Panc1 (cell line): ENCODE data around the gene CHST4.

Source experiments
- POLR2AphosphoS5 ChIP-seq: IDR thresholded peaks from 2 replicates; pipeline ENCODE4 v1.6.1; 2012; ENCODE audit warnings: mild to moderate bottlenecking, low read depth, low read length, moderate library complexity
- TF ChIP-seq, protein P1 (sequence below): fragments of 450-650 bp; IDR thresholded peaks from 2 replicates; pipeline ENCODE4 v1.5.1; 2017; ENCODE audit warnings: mild to moderate bottlenecking
- TF ChIP-seq, protein P2 (sequence below), 2 experiments: IDR thresholded peaks; 2 replicates each; pipeline ENCODE4 v1.6.1; 2011 to 2012; ENCODE audit warnings: low read depth in 2 of 2, control low read depth in 1 of 2, low read length in 1 of 2, mild to moderate bottlenecking in 1 of 2, moderate library complexity in 1 of 2; ENCODE audit not compliant: insufficient read depth in 1 of 2

DNA sequence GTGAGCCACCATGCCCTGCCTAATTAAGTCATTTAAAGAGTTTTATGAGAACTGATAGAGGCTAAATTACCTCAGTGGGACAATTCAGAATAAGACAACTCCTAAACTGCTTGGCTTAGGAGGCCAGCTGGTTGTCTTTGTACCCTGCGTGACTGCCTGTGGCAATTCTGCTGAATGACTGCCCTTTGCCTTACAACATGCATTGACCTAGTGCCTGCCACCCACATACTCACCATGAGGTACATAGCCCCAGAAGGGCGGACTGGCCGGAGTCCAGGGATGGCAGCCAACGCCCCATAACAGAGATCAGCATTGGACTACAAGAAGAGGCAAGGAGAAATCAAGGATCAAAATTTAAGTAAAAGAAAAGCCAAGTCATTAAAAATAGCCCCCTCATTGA, 43.4 kb downstream of the CHST4 start:
- TF ChIP-seq, protein P1, sequence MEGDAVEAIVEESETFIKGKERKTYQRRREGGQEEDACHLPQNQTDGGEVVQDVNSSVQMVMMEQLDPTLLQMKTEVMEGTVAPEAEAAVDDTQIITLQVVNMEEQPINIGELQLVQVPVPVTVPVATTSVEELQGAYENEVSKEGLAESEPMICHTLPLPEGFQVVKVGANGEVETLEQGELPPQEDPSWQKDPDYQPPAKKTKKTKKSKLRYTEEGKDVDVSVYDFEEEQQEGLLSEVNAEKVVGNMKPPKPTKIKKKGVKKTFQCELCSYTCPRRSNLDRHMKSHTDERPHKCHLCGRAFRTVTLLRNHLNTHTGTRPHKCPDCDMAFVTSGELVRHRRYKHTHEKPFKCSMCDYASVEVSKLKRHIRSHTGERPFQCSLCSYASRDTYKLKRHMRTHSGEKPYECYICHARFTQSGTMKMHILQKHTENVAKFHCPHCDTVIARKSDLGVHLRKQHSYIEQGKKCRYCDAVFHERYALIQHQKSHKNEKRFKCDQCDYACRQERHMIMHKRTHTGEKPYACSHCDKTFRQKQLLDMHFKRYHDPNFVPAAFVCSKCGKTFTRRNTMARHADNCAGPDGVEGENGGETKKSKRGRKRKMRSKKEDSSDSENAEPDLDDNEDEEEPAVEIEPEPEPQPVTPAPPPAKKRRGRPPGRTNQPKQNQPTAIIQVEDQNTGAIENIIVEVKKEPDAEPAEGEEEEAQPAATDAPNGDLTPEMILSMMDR = no peak
- no peak for TF ChIP-seq POLR2AphosphoS5
- TF ChIP-seq, protein P2, sequence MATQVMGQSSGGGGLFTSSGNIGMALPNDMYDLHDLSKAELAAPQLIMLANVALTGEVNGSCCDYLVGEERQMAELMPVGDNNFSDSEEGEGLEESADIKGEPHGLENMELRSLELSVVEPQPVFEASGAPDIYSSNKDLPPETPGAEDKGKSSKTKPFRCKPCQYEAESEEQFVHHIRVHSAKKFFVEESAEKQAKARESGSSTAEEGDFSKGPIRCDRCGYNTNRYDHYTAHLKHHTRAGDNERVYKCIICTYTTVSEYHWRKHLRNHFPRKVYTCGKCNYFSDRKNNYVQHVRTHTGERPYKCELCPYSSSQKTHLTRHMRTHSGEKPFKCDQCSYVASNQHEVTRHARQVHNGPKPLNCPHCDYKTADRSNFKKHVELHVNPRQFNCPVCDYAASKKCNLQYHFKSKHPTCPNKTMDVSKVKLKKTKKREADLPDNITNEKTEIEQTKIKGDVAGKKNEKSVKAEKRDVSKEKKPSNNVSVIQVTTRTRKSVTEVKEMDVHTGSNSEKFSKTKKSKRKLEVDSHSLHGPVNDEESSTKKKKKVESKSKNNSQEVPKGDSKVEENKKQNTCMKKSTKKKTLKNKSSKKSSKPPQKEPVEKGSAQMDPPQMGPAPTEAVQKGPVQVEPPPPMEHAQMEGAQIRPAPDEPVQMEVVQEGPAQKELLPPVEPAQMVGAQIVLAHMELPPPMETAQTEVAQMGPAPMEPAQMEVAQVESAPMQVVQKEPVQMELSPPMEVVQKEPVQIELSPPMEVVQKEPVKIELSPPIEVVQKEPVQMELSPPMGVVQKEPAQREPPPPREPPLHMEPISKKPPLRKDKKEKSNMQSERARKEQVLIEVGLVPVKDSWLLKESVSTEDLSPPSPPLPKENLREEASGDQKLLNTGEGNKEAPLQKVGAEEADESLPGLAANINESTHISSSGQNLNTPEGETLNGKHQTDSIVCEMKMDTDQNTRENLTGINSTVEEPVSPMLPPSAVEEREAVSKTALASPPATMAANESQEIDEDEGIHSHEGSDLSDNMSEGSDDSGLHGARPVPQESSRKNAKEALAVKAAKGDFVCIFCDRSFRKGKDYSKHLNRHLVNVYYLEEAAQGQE (IDR thresholded peaks at IDR 0.05; ENCODE audit: insufficient read depth in 1 of 2, low read depth in 2 of 2, low read length in 1 of 2) = no peak
